ENCODE results near the gene PYGM. TPM values are rescaled to one million over a fixed set of nuclear protein-coding genes. Genes with fewer than 3 reads are reported as not detected.

Gene PYGM
- total RNA-seq, 1 experiment from 2014 or later, result 1.7 TPM

- H3K4me2 ChIP-seq (ENCODE audit: low read length), result peak within 1 kb of the TSS; percentile 87
- no peaks in the 10 kb centered on the region for H3K9me3 ChIP-seq (ENCODE audit: control insufficient read depth in 1 of 2, insufficient read depth in 1 of 2, low read depth in 1 of 2, low read length in 2 of 2)
- ChIA-PET POLR2A (interaction anchor here (0.5 to 1.9 kb wide), 18 partner anchors 9 to 720 kb away, joined by 3 to 11 read pairs (median 4); partner anchors contain the start of genes FAU, MALAT1, MEN1 and MRPL49), RAD21 (ENCODE audit: low non-redundant PET in 1 of 2, low total read pairs in 2 of 2, uncharacterized antibody in 2 of 2, unreplicated experiment in 2 of 2) (interaction anchor here in 1 of 2 experiments (0.8 kb wide), 1 partner anchor 236 kb away, joined by 3 read pairs; the partner anchor contains the start of gene ARL2), CTCF (interaction anchor here (0.6 to 1.4 kb wide), 7 partner anchors 9 to 333 kb away, joined by 3 to 13 read pairs (median 5); partner anchors contain the start of genes CDC42BPG and TM7SF2)
- ATAC-seq (peak; percentile 90), DNase-seq (ENCODE audit: low read depth, low spot score) (peak; percentile 100)
- no peaks in the 10 kb centered on the region for H3K27me3 ChIP-seq (ENCODE audit: insufficient read depth, low read length)
- H3K4me3 ChIP-seq (replicated peaks in 1 of 2; ENCODE audit: low read depth in 1 of 2, low read length in 2 of 2), result peak within 1 kb of the TSS; percentile 92 to 99
- intact Hi-C loops (cut with micrococcal nuclease), result no loop called here
- no peak within 1 kb of the TSS for H2AFZ ChIP-seq (ENCODE audit: low read depth, low read length, poor library complexity, severe bottlenecking)
- BruUV-seq (replicated peaks), result no TSS peak
- peaks cover 39% of the 10 kb centered on the region for H3K79me2 ChIP-seq (ENCODE audit: insufficient read depth, low read length)
- H4K20me1 ChIP-seq (ENCODE audit: insufficient read depth), result peaks cover 35% of the 10 kb centered on the region
- H3K36me3 ChIP-seq (ENCODE audit: control insufficient read depth in 1 of 2, insufficient read depth in 2 of 2, low read length in 2 of 2), result peaks cover 34 to 37% of the 10 kb centered on the region in 2 experiments
- H3K4me1 ChIP-seq (ENCODE audit: control insufficient read depth in 1 of 2, insufficient read depth in 2 of 2, low read length in 2 of 2), result peaks cover 13 to 32% of the 10 kb centered on the region in 2 experiments; a peak in 3 of 4 replicates
- peak within 1 kb of the TSS; percentile 99 for H3K27ac ChIP-seq (ENCODE audit: low read depth, low read length)
- H3K9ac ChIP-seq (ENCODE audit: low read length), result peak within 1 kb of the TSS; percentile 95
- no peaks in the 10 kb centered on the region for H3K9me2 ChIP-seq (ENCODE audit: insufficient read depth)
- TF ChIP-seq ZNF274 (IDR thresholded peaks at IDR 0.05; ENCODE audit: low read depth, low read length) (no peak), EZH2 (IDR thresholded peaks at IDR 0.05) (no peak), RAD21 (IDR thresholded peaks at IDR 0.05; ENCODE audit: low read depth) (no peak), EZH2phosphoT487 (IDR thresholded peaks at IDR 0.05; ENCODE audit: borderline replicate concordance) (no peak), POLR2AphosphoS5 (IDR thresholded peaks at IDR 0.05; ENCODE audit: low read depth, low read length) (peak; percentile 95), YY1 (IDR thresholded peaks at IDR 0.05; ENCODE audit: extremely low read depth, insufficient replicate concordance, low read depth, low read length) (peak; percentile 88), SIN3A (IDR thresholded peaks at IDR 0.05; ENCODE audit: low read depth) (peak; percentile 50), MAX (IDR thresholded peaks at IDR 0.05) (peak; percentile 50; the same call in 1 of the 2 replicates), ELF1 (IDR thresholded peaks at IDR 0.05; ENCODE audit: borderline replicate concordance, low read depth) (peak; percentile 64; the same call in 1 of the 2 replicates), POLR2A (IDR thresholded peaks at IDR 0.05; ENCODE audit: borderline replicate concordance, extremely low read depth, insufficient read depth, insufficient read length) (peak; percentile 54), ZBTB33 (IDR thresholded peaks at IDR 0.05; ENCODE audit: extremely low read depth, insufficient replicate concordance, low read length) (peak; percentile 93), ATF3 (IDR thresholded peaks at IDR 0.05) (no peak), CTCF (IDR thresholded peaks at IDR 0.05 in 2 of 3, conservative IDR thresholded peaks at IDR 0.05 in 1 of 3; ENCODE audit: borderline replicate concordance in 1 of 3, insufficient read depth in 1 of 3, low read depth in 2 of 3, low read length in 2 of 3) (no peak), SRF (IDR thresholded peaks at IDR 0.05; ENCODE audit: low read depth) (no peak), TCF7L2 (IDR thresholded peaks at IDR 0.05; ENCODE audit: borderline replicate concordance, extremely low read depth, insufficient read depth, insufficient read length) (peak; percentile 21), JUND (IDR thresholded peaks at IDR 0.05) (no peak; the same call in 1 of the 2 replicates), SP1 (IDR thresholded peaks at IDR 0.05; ENCODE audit: low read depth) (peak; percentile 55; the same call in 1 of the 2 replicates), EGR1 (IDR thresholded peaks at IDR 0.05; ENCODE audit: low read depth) (peak; percentile 77), FOSL1 (IDR thresholded peaks at IDR 0.05; ENCODE audit: low read depth) (no peak), ZFX (IDR thresholded peaks at IDR 0.05) (peak; percentile 61; the same call in 1 of the 2 replicates), CEBPB (IDR thresholded peaks at IDR 0.05; ENCODE audit: low read depth) (no peak), CBX3 (IDR thresholded peaks at IDR 0.05; ENCODE audit: low read depth) (no peak)
Observed at GRCh38 chr11:64778473-64779298, 18.9 kb upstream of the PYGM start, which contains the start of gene SF1. Gene SF1 (minus strand): TSS chr11:64778542. CDS start chr11:64778392, 150 bp downstream.

All from HCT116 (cell line).